Neuronal stem cell (in vitro differentiated cells): Measurements from ENCODE around the gene EPHA6.
A peak's percentile ranks its signal among the peaks of the same experiment; 100 is the strongest.

Experiments
- DNase-seq: peaks from one replicate; pipeline ENCODE4 v3.0.0-alpha.2; 2013; ENCODE audit warnings: low spot score
- H2AFZ ChIP-seq: one replicate; pipeline ENCODE4 v1.6.1; 2013; ENCODE audit warnings: mild to moderate bottlenecking, low read length, inconsistent platforms
- H2AK5ac ChIP-seq: 2 replicates; pipeline ENCODE4 v1.6.1; 2013; ENCODE audit warnings: low read depth, mild to moderate bottlenecking, inconsistent platforms, low read length, moderate library complexity, mixed read lengths
- H2BK120ac ChIP-seq: 2 replicates; pipeline ENCODE4 v1.6.1; 2013; ENCODE audit warnings: low read depth, mild to moderate bottlenecking, inconsistent platforms, low read length, moderate library complexity, mixed read lengths
- H2BK12ac ChIP-seq: one replicate; pipeline ENCODE4 v1.6.1; 2013; ENCODE audit warnings: low read length, inconsistent platforms
- H2BK15ac ChIP-seq: 2 replicates; pipeline ENCODE4 v1.6.1; 2013; ENCODE audit warnings: mild to moderate bottlenecking, low read length, inconsistent platforms, mixed read lengths
- H2BK5ac ChIP-seq: one replicate; pipeline ENCODE4 v1.6.1; 2013; ENCODE audit warnings: inconsistent platforms, mild to moderate bottlenecking, low read length, moderate library complexity
- H3K14ac ChIP-seq: one replicate; pipeline ENCODE4 v1.6.1; 2013; ENCODE audit warnings: low read length, inconsistent platforms
- H3K18ac ChIP-seq: 2 replicates; pipeline ENCODE4 v1.6.1; 2013; ENCODE audit warnings: low read length, inconsistent platforms
- H3K23ac ChIP-seq: 2 replicates; pipeline ENCODE4 v1.6.1; 2013; ENCODE audit warnings: low read depth, mild to moderate bottlenecking, mixed read lengths, low read length, inconsistent platforms; ENCODE audit not compliant: poor library complexity
- H3K27ac ChIP-seq: replicated peaks from 3 replicates; pipeline ENCODE4 v1.5.1; 2013; ENCODE audit warnings: low read length, inconsistent platforms
- H3K27me3 ChIP-seq, 3 experiments: 2 replicates each; pipeline ENCODE4 v1.6.1; 2013; ENCODE audit warnings: low read length in 3 of 3, mild to moderate bottlenecking in 2 of 3, inconsistent platforms in 1 of 3, low read depth in 1 of 3, mixed read lengths in 1 of 3, moderate library complexity in 1 of 3; ENCODE audit not compliant: control insufficient read depth in 3 of 3, insufficient read depth in 3 of 3
- H3K36me3 ChIP-seq, 2 donors: replicated peaks in 1 of 2; 2 replicates each; pipeline ENCODE4 v1.6.1; 2013; ENCODE audit warnings: low read length in 2 of 2; ENCODE audit not compliant: control insufficient read depth in 2 of 2, insufficient read depth in 2 of 2
- H3K4ac ChIP-seq: 2 replicates; pipeline ENCODE4 v1.6.1; 2013; ENCODE audit warnings: inconsistent platforms, mild to moderate bottlenecking, low read length, moderate library complexity
- H3K4me1 ChIP-seq, 2 donors: 1 replicate in 1 of 2; 2 replicates in 1 of 2; pipeline ENCODE4 v1.6.1; 2013; ENCODE audit warnings: low read length in 2 of 2, low read depth in 1 of 2; ENCODE audit not compliant: control insufficient read depth in 2 of 2, insufficient read depth in 1 of 2
- H3K4me2 ChIP-seq: one replicate; pipeline ENCODE4 v1.6.1; 2013; ENCODE audit warnings: mild to moderate bottlenecking, low read length, inconsistent platforms; ENCODE audit not compliant: insufficient read depth, poor library complexity, severe bottlenecking
- H3K4me3 ChIP-seq, 2 donors: 2 replicates each; pipeline ENCODE4 v1.5.1; 2013; ENCODE audit warnings: low read length in 2 of 2, mild to moderate bottlenecking in 2 of 2, inconsistent platforms in 1 of 2, moderate library complexity in 1 of 2
- H3K79me1 ChIP-seq: one replicate; pipeline ENCODE4 v1.6.1; 2013; ENCODE audit warnings: low read depth, mild to moderate bottlenecking, inconsistent platforms, low read length, moderate library complexity
- H3K9ac ChIP-seq: one replicate; pipeline ENCODE4 v1.6.1; 2013; ENCODE audit warnings: mild to moderate bottlenecking, low read depth, low read length, inconsistent platforms; ENCODE audit not compliant: poor library complexity
- H3K9me3 ChIP-seq, 2 donors: replicated peaks in 1 of 2; 2 replicates each; pipeline versions ENCODE3 to v1.6.1; 2013; ENCODE audit warnings: low read length in 2 of 2, mild to moderate bottlenecking in 2 of 2, inconsistent platforms in 1 of 2, low read depth in 1 of 2, mixed read lengths in 1 of 2, moderate library complexity in 1 of 2; ENCODE audit not compliant: control insufficient read depth in 2 of 2, insufficient read depth in 1 of 2
- H4K8ac ChIP-seq: one replicate; pipeline ENCODE4 v1.6.1; 2013; ENCODE audit warnings: low read depth, mild to moderate bottlenecking, inconsistent platforms, low read length, moderate library complexity
- H4K91ac ChIP-seq: one replicate; pipeline ENCODE4 v1.6.1; 2013; ENCODE audit warnings: low read length, low read depth, mild to moderate bottlenecking, inconsistent platforms; ENCODE audit not compliant: poor library complexity
- WGBS, 2 donors: extraction: QIAGEN DNeasy Blood & Tissue Kit; methylation state at CpG; one replicate each; pipeline ENCODE4 v1.1.7; 2013; ENCODE audit warnings: missing lambda C conversion rate in 2 of 2, mixed read lengths in 1 of 2; ENCODE audit not compliant: insufficient read length in 2 of 2, insufficient replicate concordance in 1 of 2; ENCODE audit errors: extremely low coverage in 2 of 2; 5-methylcytosine and 5-hydroxymethylcytosine counted together

Gene EPHA6

DNA sequence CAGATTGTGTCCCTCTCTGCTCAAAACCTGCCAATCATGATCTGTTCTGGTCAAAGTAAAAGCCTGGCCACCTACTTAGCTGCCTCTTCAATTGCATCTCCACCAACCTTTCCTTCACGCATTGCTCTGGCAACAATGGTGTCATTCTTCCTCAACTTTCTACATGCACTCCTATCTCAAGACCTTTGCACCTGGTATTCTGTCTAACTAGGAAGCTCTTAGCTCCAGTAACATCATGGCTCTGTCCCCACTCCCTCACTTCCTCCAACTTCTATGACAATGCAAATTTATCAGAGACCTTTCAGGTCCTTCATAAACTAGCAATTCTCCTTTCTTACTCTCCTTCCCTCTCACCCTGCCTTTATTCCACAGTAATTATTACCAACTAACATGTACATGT is 682.7 kb downstream of the EPHA6 start:
- WGBS, 2 donors: no CpG with 5 or more reads among the region's 1 CpG
- Histone ChIP-seq H3K79me1 (no peaks in the 10 kb centered on the region), H2AK5ac (no peak overlapping the region), H2BK12ac (no peak overlapping the region), H3K4me3 (no peak overlapping the region), H3K27me3 (no peaks in the 10 kb centered on the region), H3K27ac (no peak overlapping the region), H2BK120ac (no peak overlapping the region), H4K91ac (no peak overlapping the region), H3K14ac (no peak overlapping the region), H4K8ac (no peak overlapping the region), H2BK15ac (no peak overlapping the region), H3K18ac (no peak overlapping the region), H3K4me2 (no peak overlapping the region), H3K9me3 (no peaks in the 10 kb centered on the region), H3K4ac (no peak overlapping the region), H3K9ac (no peak overlapping the region), H3K23ac (no peak overlapping the region), H2AFZ (no peak overlapping the region), H2BK5ac (no peak overlapping the region), H3K4me1 (no peaks in the 10 kb centered on the region), H3K36me3 (no peaks in the 10 kb centered on the region)
- no peak for DNase-seq

DNA sequence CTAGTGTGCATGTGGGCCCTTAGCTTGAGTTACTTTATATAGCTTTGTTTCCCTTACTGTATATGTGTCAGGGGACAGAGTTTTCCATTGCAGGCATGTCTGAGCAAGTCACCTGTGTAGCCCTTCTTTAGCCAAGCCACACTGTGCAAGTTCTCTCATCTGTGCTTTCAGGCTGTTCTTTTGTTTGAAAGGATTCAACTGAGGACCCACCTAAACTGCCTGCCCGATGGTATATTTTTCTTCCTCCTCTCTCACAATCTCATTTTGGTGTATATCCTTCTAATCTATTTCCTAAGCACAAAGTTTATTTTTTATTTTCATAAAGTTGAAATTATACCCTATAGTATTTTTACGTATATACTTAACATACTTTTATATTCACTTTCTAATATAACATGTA is 690.1 kb downstream of the EPHA6 start:
- H2BK120ac ChIP-seq: no peak overlapping the region
- H2BK5ac ChIP-seq: no peak overlapping the region
- no peak overlapping the region for H3K18ac ChIP-seq
- H3K36me3 ChIP-seq: no peaks in the 10 kb centered on the region
- H3K4ac ChIP-seq: no peak overlapping the region
- H3K79me1 ChIP-seq: no peaks in the 10 kb centered on the region
- no CpG with 5 or more reads among the region's 2 CpGs for WGBS, 2 donors
- H3K4me2 ChIP-seq: no peak overlapping the region
- no peak overlapping the region for H3K4me3 ChIP-seq
- H4K91ac ChIP-seq: no peak overlapping the region
- H3K14ac ChIP-seq: no peak overlapping the region
- no peak overlapping the region for H2BK12ac ChIP-seq
- no peak overlapping the region for H3K9ac ChIP-seq
- no peak overlapping the region for H2AK5ac ChIP-seq
- H2BK15ac ChIP-seq: no peak overlapping the region
- no peak overlapping the region for H3K23ac ChIP-seq
- H3K4me1 ChIP-seq: no peaks in the 10 kb centered on the region
- peaks cover 2 to 3% of the 10 kb centered on the region in 2 donors for H3K9me3 ChIP-seq
- no peak overlapping the region for H4K8ac ChIP-seq
- H2AFZ ChIP-seq: no peak overlapping the region
- DNase-seq: no peak
- no peaks in the 10 kb centered on the region for H3K27me3 ChIP-seq
- H3K27ac ChIP-seq: no peak overlapping the region

DNA sequence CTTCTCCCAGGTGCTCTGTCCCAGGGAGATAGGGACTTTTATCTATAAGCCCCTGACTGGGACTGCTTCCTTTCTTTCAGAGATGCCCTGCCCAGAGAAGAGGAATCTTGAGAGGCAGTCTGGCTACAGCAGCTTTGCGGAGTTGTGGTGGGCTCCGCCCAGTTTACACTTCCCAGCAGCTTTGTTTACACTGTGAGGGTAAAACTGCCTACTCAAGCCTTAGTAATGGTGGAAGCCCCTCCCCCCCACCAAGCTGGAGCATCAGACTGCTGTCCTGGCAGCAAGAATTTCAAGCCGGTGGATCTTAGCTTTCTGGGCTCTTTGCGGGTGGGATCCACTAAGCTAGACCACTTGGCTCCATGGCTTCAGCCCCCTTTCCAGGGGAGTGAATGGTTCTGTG is 696.4 kb downstream of the EPHA6 start:
- peak; percentile 4 for DNase-seq
- Histone ChIP-seq H3K9me3 (no peaks in the 10 kb centered on the region), H3K27ac (no peak overlapping the region), H3K79me1 (no peaks in the 10 kb centered on the region), H3K9ac (no peak overlapping the region), H4K91ac (no peak overlapping the region), H3K36me3 (no peaks in the 10 kb centered on the region), H2BK5ac (no peak overlapping the region), H3K4me3 (no peak overlapping the region), H2BK15ac (no peak overlapping the region), H2BK120ac (no peak overlapping the region), H3K18ac (no peak overlapping the region), H3K4me1 (no peaks in the 10 kb centered on the region), H2BK12ac (no peak overlapping the region), H3K14ac (no peak overlapping the region), H4K8ac (no peak overlapping the region), H2AK5ac (no peak overlapping the region), H3K23ac (no peak overlapping the region), H3K4ac (no peak overlapping the region), H2AFZ (peak overlapping the region; percentile 69), H3K27me3 (no peaks in the 10 kb centered on the region), H3K4me2 (no peak overlapping the region)
- WGBS, 2 donors: no CpG with 5 or more reads among the region's 4 CpGs

DNA sequence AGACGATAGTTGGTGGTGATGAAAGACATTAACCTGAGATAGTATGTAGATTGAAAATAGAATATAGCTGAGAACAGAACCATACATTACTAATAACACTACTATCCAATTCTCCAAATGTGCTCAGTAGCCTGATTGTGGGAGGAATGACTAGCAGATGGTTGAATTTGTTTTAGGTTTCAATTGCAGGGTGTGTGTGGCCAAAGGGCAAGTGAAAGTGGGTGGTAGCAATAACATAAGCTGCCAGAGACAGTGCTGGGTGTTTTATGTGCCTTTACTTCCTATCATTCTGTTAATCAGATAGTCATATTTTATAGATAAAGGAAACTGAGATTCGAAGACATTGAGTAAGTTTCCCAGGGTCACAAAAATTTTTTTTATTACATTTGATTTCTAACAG is 700.7 kb downstream of the EPHA6 start:
- Histone ChIP-seq H2AK5ac (no peak overlapping the region), H4K91ac (no peak overlapping the region), H3K4me1 (no peaks in the 10 kb centered on the region), H3K4me2 (no peak overlapping the region), H3K4ac (no peak overlapping the region), H3K79me1 (no peaks in the 10 kb centered on the region), H2BK15ac (no peak overlapping the region), H2BK120ac (no peak overlapping the region), H3K36me3 (no peaks in the 10 kb centered on the region), H4K8ac (no peak overlapping the region), H3K9me3 (no peaks in the 10 kb centered on the region), H3K27ac (no peak overlapping the region), H2BK5ac (no peak overlapping the region), H3K18ac (no peak overlapping the region), H2AFZ (no peak overlapping the region), H3K23ac (no peak overlapping the region), H2BK12ac (no peak overlapping the region), H3K14ac (no peak overlapping the region), H3K27me3 (no peaks in the 10 kb centered on the region), H3K4me3 (no peak overlapping the region), H3K9ac (no peak overlapping the region)
- DNase-seq: no peak
- no CpG with 5 or more reads among the region's 2 CpGs for WGBS, 2 donors
